HepG2 (cell line): ENCODE measurements around the gene DCAF7. TPM values are rescaled to one million over a fixed set of nuclear protein-coding genes. Genes with fewer than 3 reads are reported as not detected.
A peak's percentile ranks its signal among the peaks of the same experiment; 100 is the strongest.

Experiments used
- ARID3A ChIP-seq: IDR thresholded peaks from 2 replicates; pipeline ENCODE4 v1.6.1; 2012; ENCODE audit warnings: low read depth, low read length, improper control_type of control experiment
- BATF2 ChIP-seq: sonication (generic); formaldehyde crosslinking; IDR thresholded peaks from 2 replicates; pipeline ENCODE4 v1.8.0; 2022; ENCODE audit warnings: mild to moderate bottlenecking, missing genetic modification reagents, moderate library complexity
- ELF4 ChIP-seq: sonication (generic); formaldehyde crosslinking; IDR thresholded peaks from 2 replicates; pipeline ENCODE4 v1.5.0; 2020; ENCODE audit warnings: missing genetic modification reagents, mild to moderate bottlenecking, moderate library complexity, borderline replicate concordance
- HOXA9 ChIP-seq: sonication (generic); formaldehyde crosslinking; IDR thresholded peaks from 2 replicates; pipeline ENCODE4 v1.8.1; 2022; ENCODE audit warnings: missing genetic modification reagents, mild to moderate bottlenecking, moderate library complexity, borderline replicate concordance
- KDM1A ChIP-seq: IDR thresholded peaks from 2 replicates; pipeline ENCODE4 v1.6.1; 2016; ENCODE audit warnings: missing compliant biosample characterization
- PAX8 ChIP-seq: sonication (generic); formaldehyde crosslinking; IDR thresholded peaks from 2 replicates; pipeline ENCODE4 v1.8.0; 2022; ENCODE audit warnings: mild to moderate bottlenecking, missing genetic modification reagents, borderline replicate concordance
- SALL1 ChIP-seq: sonication (generic); formaldehyde crosslinking; IDR thresholded peaks from 2 replicates; pipeline ENCODE4 v1.8.0; 2022; ENCODE audit warnings: mild to moderate bottlenecking, missing genetic modification reagents
- polyA plus RNA-seq, 8 experiments: library from polyadenylated mRNA; depleted of rRNA in 3 of 8; stranded (reverse) in 7 of 8; unstranded in 1 of 8; fragments of >200 nt; fragmentation: Illumina TruSeq in 4 of 8; extraction: Trizol in 4 of 8; gene quantifications; 2 replicates each; pipeline versions ENCODE4 v1.2.1 to v1.2.3, GENCODE V29; 2011 to 2016; ENCODE audit warnings: low read depth in 4 of 8, missing spikeins in 1 of 8, mixed read lengths in 1 of 8; ENCODE audit not compliant: insufficient read depth in 1 of 8
- total RNA-seq, 5 experiments: library from RNA; depleted of rRNA; stranded (reverse); fragments of >200 nt; fragmentation: Illumina TruSeq; extraction: Trizol; gene quantifications; 2 replicates each; pipeline ENCODE4 v1.2.3, GENCODE V29; 2016; ENCODE audit warnings: low read depth in 1 of 5
- TF ChIP-seq, protein P1 (sequence below): IDR thresholded peaks from 2 replicates; pipeline ENCODE4 v1.6.1; 2018; ENCODE audit warnings: missing genetic modification reagents
- TF ChIP-seq, protein P2 (sequence below): sonication (generic); formaldehyde crosslinking; IDR thresholded peaks from 2 replicates; pipeline ENCODE4 v1.9.0; 2021; ENCODE audit warnings: missing genetic modification reagents, borderline replicate concordance
- TF ChIP-seq, protein P3 (sequence below): sonication (generic); formaldehyde crosslinking; IDR thresholded peaks from 2 replicates; pipeline ENCODE4 v1.8.0; 2022; ENCODE audit warnings: low read depth, missing genetic modification reagents

Gene DCAF7
- total and polyA plus RNA-seq, 2 of the 13 experiments (the other 11 are each of a cell fraction or from before 2014, with no cell fraction given) = 55.2 to 73.4 TPM

DNA sequence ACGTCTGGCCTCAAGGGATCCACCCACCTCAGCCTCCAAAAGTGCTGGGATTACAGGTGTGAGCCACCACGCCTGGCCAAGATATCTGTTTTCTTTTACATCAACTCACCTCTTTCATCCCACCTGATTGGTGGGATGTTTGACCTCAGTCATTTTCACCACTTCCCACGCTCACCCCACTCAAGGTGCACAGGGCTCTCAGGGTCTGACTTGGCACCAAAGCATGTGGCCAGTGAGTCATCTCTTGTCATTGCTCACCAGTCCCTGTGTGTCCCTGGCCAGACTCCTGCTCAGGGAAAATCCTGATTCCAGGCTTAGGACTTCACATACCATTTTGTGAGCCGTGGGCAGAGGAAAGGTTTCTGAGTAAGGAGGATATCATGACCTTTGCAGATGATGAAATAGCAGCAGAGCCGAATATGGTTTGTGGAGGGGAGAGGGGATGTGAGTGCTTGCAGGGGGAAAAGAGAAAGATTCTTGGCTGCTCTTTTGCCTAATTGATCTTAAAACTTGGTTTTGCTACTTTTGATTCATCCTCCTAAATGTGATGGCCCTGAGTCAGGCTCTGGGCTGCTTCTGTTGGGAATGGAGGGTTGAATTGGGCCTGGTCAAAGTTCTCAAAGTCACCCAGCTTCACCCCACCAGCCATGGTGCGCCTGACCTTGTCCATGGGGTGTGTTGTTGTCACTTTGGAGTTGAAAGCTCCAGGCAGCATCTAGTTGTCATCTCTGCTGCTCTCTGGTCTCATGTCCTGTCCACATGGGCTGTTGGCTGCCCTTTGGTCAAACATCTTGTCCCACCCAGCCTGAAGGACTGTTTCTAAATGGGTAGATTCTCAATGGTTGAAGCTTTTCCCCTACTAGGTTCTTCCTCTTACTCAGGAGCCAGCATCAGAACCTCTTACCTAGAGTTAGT lies 33.1 kb upstream of the DCAF7 start (continued):
- TF ChIP-seq, protein P1, sequence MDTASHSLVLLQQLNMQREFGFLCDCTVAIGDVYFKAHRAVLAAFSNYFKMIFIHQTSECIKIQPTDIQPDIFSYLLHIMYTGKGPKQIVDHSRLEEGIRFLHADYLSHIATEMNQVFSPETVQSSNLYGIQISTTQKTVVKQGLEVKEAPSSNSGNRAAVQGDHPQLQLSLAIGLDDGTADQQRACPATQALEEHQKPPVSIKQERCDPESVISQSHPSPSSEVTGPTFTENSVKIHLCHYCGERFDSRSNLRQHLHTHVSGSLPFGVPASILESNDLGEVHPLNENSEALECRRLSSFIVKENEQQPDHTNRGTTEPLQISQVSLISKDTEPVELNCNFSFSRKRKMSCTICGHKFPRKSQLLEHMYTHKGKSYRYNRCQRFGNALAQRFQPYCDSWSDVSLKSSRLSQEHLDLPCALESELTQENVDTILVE (CRISPR knock-in tag) = no peak
- TF ChIP-seq KDM1A (CRISPR knock-in tag) (no peak), ELF4 (0 out of 2 replicates have a peak, but pooled peaks have one; percentile 38), ARID3A (peak; percentile 18; the same call in 1 of the 2 replicates), PAX8 (CRISPR knock-in tag) (no peak), SALL1 (peak; percentile 84), HOXA9 (no peak), BATF2 (no peak)
- TF ChIP-seq, protein P2, sequence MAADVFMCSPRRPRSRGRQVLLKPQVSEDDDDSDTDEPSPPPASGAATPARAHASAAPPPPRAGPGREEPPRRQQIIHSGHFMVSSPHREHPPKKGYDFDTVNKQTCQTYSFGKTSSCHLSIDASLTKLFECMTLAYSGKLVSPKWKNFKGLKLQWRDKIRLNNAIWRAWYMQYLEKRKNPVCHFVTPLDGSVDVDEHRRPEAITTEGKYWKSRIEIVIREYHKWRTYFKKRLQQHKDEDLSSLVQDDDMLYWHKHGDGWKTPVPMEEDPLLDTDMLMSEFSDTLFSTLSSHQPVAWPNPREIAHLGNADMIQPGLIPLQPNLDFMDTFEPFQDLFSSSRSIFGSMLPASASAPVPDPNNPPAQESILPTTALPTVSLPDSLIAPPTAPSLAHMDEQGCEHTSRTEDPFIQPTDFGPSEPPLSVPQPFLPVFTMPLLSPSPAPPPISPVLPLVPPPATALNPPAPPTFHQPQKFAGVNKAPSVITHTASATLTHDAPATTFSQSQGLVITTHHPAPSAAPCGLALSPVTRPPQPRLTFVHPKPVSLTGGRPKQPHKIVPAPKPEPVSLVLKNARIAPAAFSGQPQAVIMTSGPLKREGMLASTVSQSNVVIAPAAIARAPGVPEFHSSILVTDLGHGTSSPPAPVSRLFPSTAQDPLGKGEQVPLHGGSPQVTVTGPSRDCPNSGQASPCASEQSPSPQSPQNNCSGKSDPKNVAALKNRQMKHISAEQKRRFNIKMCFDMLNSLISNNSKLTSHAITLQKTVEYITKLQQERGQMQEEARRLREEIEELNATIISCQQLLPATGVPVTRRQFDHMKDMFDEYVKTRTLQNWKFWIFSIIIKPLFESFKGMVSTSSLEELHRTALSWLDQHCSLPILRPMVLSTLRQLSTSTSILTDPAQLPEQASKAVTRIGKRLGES (CRISPR knock-in tag) = peak; percentile 39; the same call in 1 of the 2 replicates
- TF ChIP-seq, protein P3, sequence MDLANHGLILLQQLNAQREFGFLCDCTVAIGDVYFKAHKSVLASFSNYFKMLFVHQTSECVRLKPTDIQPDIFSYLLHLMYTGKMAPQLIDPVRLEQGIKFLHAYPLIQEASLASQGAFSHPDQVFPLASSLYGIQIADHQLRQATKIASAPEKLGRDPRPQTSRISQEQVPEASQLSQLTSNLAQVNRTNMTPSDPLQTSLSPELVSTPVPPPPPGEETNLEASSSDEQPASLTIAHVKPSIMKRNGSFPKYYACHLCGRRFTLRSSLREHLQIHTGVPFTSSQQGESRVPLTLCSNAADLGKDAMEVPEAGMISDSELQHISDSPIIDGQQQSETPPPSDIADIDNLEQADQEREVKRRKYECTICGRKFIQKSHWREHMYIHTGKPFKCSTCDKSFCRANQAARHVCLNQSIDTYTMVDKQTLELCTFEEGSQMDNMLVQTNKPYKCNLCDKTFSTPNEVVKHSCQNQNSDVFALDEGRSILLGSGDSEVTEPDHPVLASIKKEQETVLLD = no peak
